Trophoblast cell (in vitro differentiated cells and primary cell): ENCODE results near the gene RAB20.
A peak's percentile ranks its signal among the peaks of the same experiment; 100 is the strongest.

Experiments used
- DNase-seq, 2 donors: peaks; one replicate each; pipeline ENCODE4 v3.0.0-alpha.2; 2016
- H2AFZ ChIP-seq: 2 replicates; pipeline ENCODE4 v1.6.1; 2013; ENCODE audit warnings: low read length, moderate library complexity, mild to moderate bottlenecking; ENCODE audit not compliant: insufficient read depth, poor library complexity
- H2AK5ac ChIP-seq: 2 replicates; pipeline ENCODE4 v1.6.1; 2013; ENCODE audit warnings: mild to moderate bottlenecking, low read length
- H2BK120ac ChIP-seq: 2 replicates; pipeline ENCODE4 v1.6.1; 2013; ENCODE audit warnings: low read length, mild to moderate bottlenecking, moderate library complexity; ENCODE audit not compliant: insufficient read depth, poor library complexity
- H2BK12ac ChIP-seq: 2 replicates; pipeline ENCODE4 v1.6.1; 2013; ENCODE audit warnings: mild to moderate bottlenecking, low read length, moderate library complexity
- H2BK5ac ChIP-seq: 2 replicates; pipeline ENCODE4 v1.6.1; 2013; ENCODE audit warnings: low read length, low read depth, moderate library complexity, mild to moderate bottlenecking; ENCODE audit not compliant: poor library complexity
- H3K14ac ChIP-seq: 2 replicates; pipeline ENCODE4 v1.6.1; 2013; ENCODE audit warnings: mild to moderate bottlenecking, low read length
- H3K18ac ChIP-seq: 2 replicates; pipeline ENCODE4 v1.6.1; 2013; ENCODE audit warnings: mild to moderate bottlenecking, low read length
- H3K23ac ChIP-seq: 2 replicates; pipeline ENCODE4 v1.6.1; 2013; ENCODE audit warnings: low read length
- H3K27ac ChIP-seq: 2 replicates; pipeline ENCODE4 v1.5.1; 2013; ENCODE audit warnings: low read depth, mild to moderate bottlenecking, inconsistent platforms, low read length, moderate library complexity
- H3K27me3 ChIP-seq: 2 replicates; pipeline ENCODE4 v1.6.1; 2013; ENCODE audit warnings: inconsistent platforms, mild to moderate bottlenecking, low read length, moderate library complexity; ENCODE audit not compliant: insufficient read depth
- H3K36me3 ChIP-seq, 2 experiments: 1 replicate in 1 of 2; 2 replicates in 1 of 2; pipeline ENCODE4 v1.6.1; 2013; ENCODE audit warnings: low read length in 2 of 2, mild to moderate bottlenecking in 2 of 2, moderate library complexity in 1 of 2; ENCODE audit not compliant: insufficient read depth in 2 of 2, control insufficient read depth in 1 of 2
- H3K4ac ChIP-seq: 2 replicates; pipeline ENCODE4 v1.6.1; 2013; ENCODE audit warnings: low read depth, mild to moderate bottlenecking, low read length, moderate library complexity
- H3K4me1 ChIP-seq, 2 experiments: 1 replicate in 1 of 2; 2 replicates in 1 of 2; pipeline ENCODE4 v1.6.1; 2013; ENCODE audit warnings: low read length in 2 of 2, mild to moderate bottlenecking in 2 of 2, moderate library complexity in 1 of 2; ENCODE audit not compliant: insufficient read depth in 2 of 2, control insufficient read depth in 1 of 2
- H3K4me2 ChIP-seq: 2 replicates; pipeline ENCODE4 v1.6.1; 2013; ENCODE audit warnings: inconsistent platforms, mild to moderate bottlenecking, low read length, moderate library complexity
- H3K4me3 ChIP-seq: 2 replicates; pipeline ENCODE4 v1.5.1; 2013; ENCODE audit warnings: mild to moderate bottlenecking, low read depth, low read length, inconsistent platforms
- H3K79me1 ChIP-seq: one replicate; pipeline ENCODE4 v1.6.1; 2013; ENCODE audit warnings: low read length
- H3K79me2 ChIP-seq: 2 replicates; pipeline ENCODE4 v1.6.1; 2013; ENCODE audit warnings: low read length, mild to moderate bottlenecking; ENCODE audit not compliant: control insufficient read depth, insufficient read depth, poor library complexity
- H3K9ac ChIP-seq: 2 replicates; pipeline ENCODE4 v1.6.1; 2013; ENCODE audit warnings: mild to moderate bottlenecking, low read length
- H3K9me3 ChIP-seq: 2 replicates; pipeline ENCODE4 v1.6.1; 2013; ENCODE audit warnings: low read depth, mild to moderate bottlenecking, control low read depth, inconsistent platforms, low read length; ENCODE audit not compliant: insufficient read depth
- H4K12ac ChIP-seq: 2 replicates; pipeline ENCODE4 v1.6.1; 2013; ENCODE audit warnings: low read depth, mild to moderate bottlenecking, low read length, moderate library complexity
- H4K8ac ChIP-seq: 2 replicates; pipeline ENCODE4 v1.6.1; 2013; ENCODE audit warnings: low read depth, mild to moderate bottlenecking, low read length, moderate library complexity
- H4K91ac ChIP-seq: one replicate; pipeline ENCODE4 v1.6.1; 2013; ENCODE audit warnings: low read depth, mild to moderate bottlenecking, low read length, moderate library complexity
- WGBS: extraction: QIAGEN DNeasy Blood & Tissue Kit; methylation state at CpG from one replicate; pipeline ENCODE4 v1.1.7; 2013; ENCODE audit warnings: missing lambda C conversion rate; ENCODE audit not compliant: insufficient read length, insufficient coverage; ENCODE audit errors: extremely low coverage; 5-methylcytosine and 5-hydroxymethylcytosine counted together

RAB20 gene

DNA sequence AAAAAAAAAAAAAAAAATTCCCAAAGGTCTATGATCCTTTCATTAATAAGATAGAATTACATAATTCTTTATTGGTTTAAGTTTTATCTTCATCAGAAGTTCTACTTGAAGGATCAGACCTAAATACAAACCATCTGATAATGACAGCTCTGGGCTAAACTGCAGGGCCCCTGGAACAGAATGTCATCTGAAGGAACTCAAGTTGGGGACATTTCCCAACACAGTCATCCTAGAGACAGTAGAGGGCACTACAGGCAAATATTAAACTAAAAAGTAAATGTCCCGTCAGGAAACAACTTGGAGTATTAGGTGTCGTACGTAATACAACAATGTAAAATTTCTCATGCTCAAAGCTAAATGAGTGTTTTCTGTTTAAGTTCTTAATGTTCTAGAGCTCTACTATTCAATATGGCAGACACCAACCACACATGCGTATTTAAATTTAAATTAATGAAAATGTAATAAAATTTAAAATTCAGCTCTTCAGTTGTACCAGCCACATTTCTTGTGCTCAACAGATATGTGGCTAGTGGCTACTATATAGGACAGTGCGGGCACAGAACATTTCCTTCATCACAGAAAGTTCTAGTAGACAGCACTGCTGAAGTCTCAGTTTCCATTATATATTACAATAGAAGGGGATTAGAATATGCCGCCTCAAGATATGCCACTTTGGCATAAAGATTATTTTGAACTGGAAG is 32.1 kb upstream of the RAB20 start:
- Histone ChIP-seq H3K36me3 (no peaks in the 10 kb centered on the region), H3K79me1 (peaks cover 10% of the 10 kb centered on the region), H3K27ac (no peak overlapping the region), H2AK5ac (no peak overlapping the region), H2BK12ac (no peak overlapping the region), H4K8ac (no peak overlapping the region), H3K4me3 (no peak overlapping the region), H4K12ac (no peak overlapping the region), H2BK5ac (no peak overlapping the region), H3K18ac (no peak overlapping the region), H3K23ac (no peak overlapping the region), H3K14ac (no peak overlapping the region), H3K4me2 (no peak overlapping the region), H3K4me1 (peaks cover 12 to 13% of the 10 kb centered on the region in 2 experiments), H3K4ac (no peak overlapping the region), H4K91ac (no peak overlapping the region), H2AFZ (no peak overlapping the region), H3K79me2 (no peaks in the 10 kb centered on the region), H3K9me3 (no peaks in the 10 kb centered on the region), H3K9ac (no peak overlapping the region), H2BK120ac (no peak overlapping the region), H3K27me3 (no peaks in the 10 kb centered on the region)
- peak in 1 of 2 donors; percentile 87 for DNase-seq
- no CpG with 5 or more reads among the region's 6 CpGs for WGBS

DNA sequence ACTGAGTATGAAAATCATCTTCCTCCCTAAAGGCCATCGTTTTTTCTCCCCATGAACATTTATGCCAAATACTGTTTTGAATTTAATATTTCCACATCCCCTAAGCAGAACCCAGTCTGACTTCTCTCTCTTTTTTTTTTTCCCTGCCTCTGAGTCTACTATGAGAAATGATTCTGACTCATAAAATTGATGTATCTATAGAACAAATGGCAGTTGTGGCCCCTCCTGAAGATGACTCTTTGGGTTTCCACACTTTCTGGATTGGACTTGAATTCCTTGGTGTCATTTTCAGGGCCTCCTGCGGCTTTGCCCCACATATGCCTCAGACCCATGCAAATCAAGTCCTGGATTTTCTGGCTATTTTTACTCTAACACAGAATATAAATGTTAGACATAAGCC is 31.1 kb upstream of the RAB20 start:
- H3K4me2 ChIP-seq, result no peak overlapping the region
- peaks cover 9% of the 10 kb centered on the region for H3K79me1 ChIP-seq
- no peak overlapping the region for H4K12ac ChIP-seq
- no peak overlapping the region for H3K4me3 ChIP-seq
- H3K18ac ChIP-seq, result no peak overlapping the region
- H2AK5ac ChIP-seq, result no peak overlapping the region
- H2BK5ac ChIP-seq, result no peak overlapping the region
- H2BK120ac ChIP-seq, result no peak overlapping the region
- H3K9ac ChIP-seq, result no peak overlapping the region
- WGBS, result no CpG with 5 or more reads among the region's 2 CpGs
- H3K36me3 ChIP-seq, result no peaks in the 10 kb centered on the region
- no peak overlapping the region for H3K27ac ChIP-seq
- H2BK12ac ChIP-seq, result no peak overlapping the region
- H4K8ac ChIP-seq, result no peak overlapping the region
- no peak overlapping the region for H3K23ac ChIP-seq
- no peak overlapping the region for H3K4ac ChIP-seq
- no peak overlapping the region for H4K91ac ChIP-seq
- no peak overlapping the region for H3K14ac ChIP-seq
- no peaks in the 10 kb centered on the region for H3K27me3 ChIP-seq
- no peak overlapping the region for H2AFZ ChIP-seq
- H3K79me2 ChIP-seq, result no peaks in the 10 kb centered on the region
- H3K9me3 ChIP-seq, result no peaks in the 10 kb centered on the region
- DNase-seq, result no peak
- peaks cover 8 to 12% of the 10 kb centered on the region in 2 experiments for H3K4me1 ChIP-seq

DNA sequence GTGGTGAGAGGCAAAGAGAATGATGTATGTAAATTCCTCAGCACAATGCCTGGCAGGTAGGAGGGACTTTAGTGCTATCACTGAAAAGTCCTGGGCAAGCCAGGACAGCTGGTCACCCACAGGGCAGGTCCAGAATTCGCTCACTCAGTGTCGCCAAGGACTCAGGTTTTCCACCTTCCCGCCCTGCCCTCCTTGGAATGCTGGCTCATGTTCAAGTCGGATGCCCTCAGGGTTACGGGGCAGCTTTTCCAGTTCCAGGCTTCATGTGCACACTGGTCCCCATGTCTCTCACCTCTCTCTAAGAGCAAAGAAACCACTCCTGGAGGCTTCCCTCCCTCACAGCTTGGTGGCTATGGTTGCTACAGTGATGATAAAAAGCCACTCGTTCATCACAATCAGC is 29.1 kb upstream of the RAB20 start:
- no CpG with 5 or more reads among the region's 6 CpGs for WGBS
- H3K4me1 ChIP-seq, result peaks cover 5 to 6% of the 10 kb centered on the region in 2 experiments
- H2BK120ac ChIP-seq, result no peak overlapping the region
- H3K79me2 ChIP-seq, result no peaks in the 10 kb centered on the region
- H3K9me3 ChIP-seq, result no peaks in the 10 kb centered on the region
- no peak overlapping the region for H2BK5ac ChIP-seq
- no peak overlapping the region for H3K4me2 ChIP-seq
- H2BK12ac ChIP-seq, result no peak overlapping the region
- no peaks in the 10 kb centered on the region for H3K27me3 ChIP-seq
- H3K4me3 ChIP-seq, result no peak overlapping the region
- no peak overlapping the region for H3K4ac ChIP-seq
- no peaks in the 10 kb centered on the region for H3K36me3 ChIP-seq
- no peak overlapping the region for H3K27ac ChIP-seq
- peak; percentile 80 to 92 for DNase-seq
- no peak overlapping the region for H2AK5ac ChIP-seq
- H3K23ac ChIP-seq, result no peak overlapping the region
- H4K12ac ChIP-seq, result no peak overlapping the region
- H3K9ac ChIP-seq, result no peak overlapping the region
- H4K8ac ChIP-seq, result no peak overlapping the region
- no peak overlapping the region for H4K91ac ChIP-seq
- no peak overlapping the region for H2AFZ ChIP-seq
- no peak overlapping the region for H3K14ac ChIP-seq
- no peak overlapping the region for H3K18ac ChIP-seq
- no peaks in the 10 kb centered on the region for H3K79me1 ChIP-seq

DNA sequence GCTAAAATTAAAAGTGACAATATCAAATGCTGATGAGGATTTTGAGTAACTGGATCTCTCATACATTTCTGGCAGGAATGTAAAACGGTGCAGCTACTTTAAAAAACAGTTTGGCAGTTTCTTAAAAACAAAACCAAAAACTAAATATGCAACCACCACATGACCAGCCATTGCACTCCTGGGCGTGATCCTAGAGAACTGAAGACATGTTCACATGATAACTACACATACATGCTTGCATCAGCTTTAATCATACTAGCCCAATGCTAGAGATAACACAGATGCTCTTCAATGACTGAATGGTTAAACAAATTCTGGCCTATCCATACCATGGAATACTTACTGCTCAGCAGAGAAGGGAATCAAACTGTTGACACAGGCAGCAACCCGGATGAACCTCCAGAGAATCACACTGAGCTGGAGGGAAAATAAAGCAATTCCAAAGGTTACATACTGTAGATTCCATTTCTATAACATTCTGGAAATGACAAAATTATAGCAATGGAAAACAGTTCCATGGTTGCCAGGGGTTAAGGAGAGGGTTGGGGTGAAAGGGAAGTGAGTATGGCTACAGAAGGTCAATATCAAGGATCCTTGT is 28.4 kb upstream of the RAB20 start:
- no peak overlapping the region for H2BK5ac ChIP-seq
- WGBS, result no CpG with 5 or more reads among the region's 3 CpGs
- no peaks in the 10 kb centered on the region for H3K9me3 ChIP-seq
- H3K27me3 ChIP-seq, result no peaks in the 10 kb centered on the region
- no peak overlapping the region for H3K4ac ChIP-seq
- no peak overlapping the region for H2BK12ac ChIP-seq
- H3K79me1 ChIP-seq, result no peaks in the 10 kb centered on the region
- H3K79me2 ChIP-seq, result no peaks in the 10 kb centered on the region
- no peak overlapping the region for H3K4me3 ChIP-seq
- H4K8ac ChIP-seq, result no peak overlapping the region
- H3K36me3 ChIP-seq, result no peaks in the 10 kb centered on the region
- no peak overlapping the region for H4K12ac ChIP-seq
- H2BK120ac ChIP-seq, result no peak overlapping the region
- H3K9ac ChIP-seq, result no peak overlapping the region
- peaks cover 5 to 6% of the 10 kb centered on the region in 2 experiments for H3K4me1 ChIP-seq
- H4K91ac ChIP-seq, result no peak overlapping the region
- DNase-seq, result peak in 1 of 2 donors; percentile 57
- no peak overlapping the region for H3K23ac ChIP-seq
- no peak overlapping the region for H3K27ac ChIP-seq
- no peak overlapping the region for H2AFZ ChIP-seq
- H3K18ac ChIP-seq, result no peak overlapping the region
- H3K14ac ChIP-seq, result no peak overlapping the region
- H2AK5ac ChIP-seq, result no peak overlapping the region
- no peak overlapping the region for H3K4me2 ChIP-seq
